ENCODE data around the gene SLC49A3.

Gene SLC49A3

GRCh38 chr4:634599-634985 is 54.4 kb downstream of the SLC49A3 start:
- DNase-seq = no peak

- no peak for DNase-seq
Measured at GRCh38 chr4:633976-634598, 54.9 kb downstream of the SLC49A3 start.

- DNase-seq = no peak
Measured at GRCh38 chr4:633406-633805, 55.5 kb downstream of the SLC49A3 start.

GRCh38 chr4:632926-633325 is 56.0 kb downstream of the SLC49A3 start:
- no peak for DNase-seq

- DNase-seq = no peak
Measured at GRCh38 chr4:632196-632790, 56.7 kb downstream of the SLC49A3 start.
